ENCODE results near the gene GPR180. TPM values are rescaled to one million over a fixed set of nuclear protein-coding genes. Genes with fewer than 3 reads are reported as not detected.

GPR180 gene
- total RNA-seq, 1 experiment from 2014 or later, result 4.0 TPM

DNA sequence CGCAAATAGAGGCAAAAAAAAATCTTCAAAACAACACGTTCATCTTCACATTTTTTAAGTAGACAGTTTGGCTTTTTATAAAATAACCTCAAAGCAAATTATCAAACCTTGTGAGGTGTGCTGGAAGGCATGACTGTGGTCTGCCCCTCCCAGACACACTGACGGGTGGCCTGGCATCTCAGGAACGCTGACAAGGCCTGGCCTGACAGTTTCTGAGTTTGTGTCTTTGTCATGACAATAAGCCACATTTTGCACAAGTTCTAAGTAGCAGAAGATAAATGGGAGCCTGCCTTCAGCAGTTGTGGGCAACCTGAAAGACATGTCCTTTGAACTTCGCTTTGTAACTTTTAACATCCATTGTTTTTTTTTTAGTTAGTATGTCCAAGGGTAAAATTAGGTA lies 72.2 kb downstream of the GPR180 start:
- H3K9me2 ChIP-seq (ENCODE audit: insufficient read depth), result no peaks in the 10 kb centered on the region
- no peak overlapping the region for H3K27ac ChIP-seq
- H3K4me2 ChIP-seq, result no peak overlapping the region
- no peaks in the 10 kb centered on the region for H4K20me1 ChIP-seq (ENCODE audit: insufficient read depth)
- H3K27me3 ChIP-seq (ENCODE audit: insufficient read depth, low read depth), result peaks cover 38% of the 10 kb centered on the region
- no TSS peak for BruUV-seq (replicated peaks)
- no peaks in the 10 kb centered on the region for H3F3A ChIP-seq (ENCODE audit: insufficient read depth, low read depth)
- ChIA-PET CTCF (interaction anchor here (0.7 kb wide), 1 partner anchor 554 kb away, joined by 4 read pairs; no protein-coding TSS in a partner anchor), POLR2A (ENCODE audit: unreplicated experiment) (no interaction called here)
- DNase-seq, result no peak
- no peaks in the 10 kb centered on the region for H3K9me3 ChIP-seq (ENCODE audit: insufficient read depth, low read depth)
- intact Hi-C loops (cut with micrococcal nuclease; ENCODE audit: unreplicated experiment), result no loop called here
- no peaks in the 10 kb centered on the region for H3K36me3 ChIP-seq (ENCODE audit: low read depth)
- H3K4me1 ChIP-seq (replicated peaks; ENCODE audit: insufficient read depth), result no peaks in the 10 kb centered on the region
- H3K79me2 ChIP-seq (ENCODE audit: low read depth), result no peaks in the 10 kb centered on the region
- TF ChIP-seq, protein P1, sequence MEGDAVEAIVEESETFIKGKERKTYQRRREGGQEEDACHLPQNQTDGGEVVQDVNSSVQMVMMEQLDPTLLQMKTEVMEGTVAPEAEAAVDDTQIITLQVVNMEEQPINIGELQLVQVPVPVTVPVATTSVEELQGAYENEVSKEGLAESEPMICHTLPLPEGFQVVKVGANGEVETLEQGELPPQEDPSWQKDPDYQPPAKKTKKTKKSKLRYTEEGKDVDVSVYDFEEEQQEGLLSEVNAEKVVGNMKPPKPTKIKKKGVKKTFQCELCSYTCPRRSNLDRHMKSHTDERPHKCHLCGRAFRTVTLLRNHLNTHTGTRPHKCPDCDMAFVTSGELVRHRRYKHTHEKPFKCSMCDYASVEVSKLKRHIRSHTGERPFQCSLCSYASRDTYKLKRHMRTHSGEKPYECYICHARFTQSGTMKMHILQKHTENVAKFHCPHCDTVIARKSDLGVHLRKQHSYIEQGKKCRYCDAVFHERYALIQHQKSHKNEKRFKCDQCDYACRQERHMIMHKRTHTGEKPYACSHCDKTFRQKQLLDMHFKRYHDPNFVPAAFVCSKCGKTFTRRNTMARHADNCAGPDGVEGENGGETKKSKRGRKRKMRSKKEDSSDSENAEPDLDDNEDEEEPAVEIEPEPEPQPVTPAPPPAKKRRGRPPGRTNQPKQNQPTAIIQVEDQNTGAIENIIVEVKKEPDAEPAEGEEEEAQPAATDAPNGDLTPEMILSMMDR (conservative IDR thresholded peaks at IDR 0.05), result no peak
- TF ChIP-seq EZH2 (IDR thresholded peaks at IDR 0.05; ENCODE audit: low read depth), result no peak
- H3K4me3 ChIP-seq, result no peak overlapping the region
- no peak overlapping the region for H2AFZ ChIP-seq

GRCh38 chr13:94674609-94675348 lies 73.1 kb downstream of the GPR180 start:
- ChIA-PET CTCF (no interaction called here), POLR2A (ENCODE audit: unreplicated experiment) (no interaction called here)
- no peaks in the 10 kb centered on the region for H4K20me1 ChIP-seq (ENCODE audit: insufficient read depth)
- H2AFZ ChIP-seq, result no peak overlapping the region
- DNase-seq, result peak in 1 of 2 experiments; percentile 26
- no TSS peak for BruUV-seq (replicated peaks)
- H3K9me2 ChIP-seq (ENCODE audit: insufficient read depth), result no peaks in the 10 kb centered on the region
- H3F3A ChIP-seq (ENCODE audit: insufficient read depth, low read depth), result no peaks in the 10 kb centered on the region
- no peaks in the 10 kb centered on the region for H3K9me3 ChIP-seq (ENCODE audit: insufficient read depth, low read depth)
- peaks cover 41% of the 10 kb centered on the region for H3K27me3 ChIP-seq (ENCODE audit: insufficient read depth, low read depth)
- no peak overlapping the region for H3K4me2 ChIP-seq
- TF ChIP-seq EZH2 (IDR thresholded peaks at IDR 0.05; ENCODE audit: low read depth), result no peak
- TF ChIP-seq, protein P1 (conservative IDR thresholded peaks at IDR 0.05), result peak; percentile 80
- no peaks in the 10 kb centered on the region for H3K36me3 ChIP-seq (ENCODE audit: low read depth)
- no peak overlapping the region for H3K27ac ChIP-seq
- no peaks in the 10 kb centered on the region for H3K4me1 ChIP-seq (replicated peaks; ENCODE audit: insufficient read depth)
- H3K4me3 ChIP-seq, result no peak overlapping the region
- no peaks in the 10 kb centered on the region for H3K79me2 ChIP-seq (ENCODE audit: low read depth)
- intact Hi-C loops (cut with micrococcal nuclease; ENCODE audit: unreplicated experiment), result no loop called here

- intact Hi-C loops (cut with micrococcal nuclease; ENCODE audit: unreplicated experiment), result no loop called here
- Histone ChIP-seq H3F3A (ENCODE audit: insufficient read depth, low read depth) (no peaks in the 10 kb centered on the region), H3K9me2 (ENCODE audit: insufficient read depth) (no peaks in the 10 kb centered on the region), H3K36me3 (ENCODE audit: low read depth) (no peaks in the 10 kb centered on the region), H3K4me1 (replicated peaks; ENCODE audit: insufficient read depth) (no peaks in the 10 kb centered on the region), H3K27me3 (ENCODE audit: insufficient read depth, low read depth) (peaks cover 42% of the 10 kb centered on the region), H3K27ac (no peak overlapping the region), H3K4me3 (no peak overlapping the region), H3K4me2 (no peak overlapping the region), H3K9me3 (ENCODE audit: insufficient read depth, low read depth) (no peaks in the 10 kb centered on the region), H4K20me1 (ENCODE audit: insufficient read depth) (no peaks in the 10 kb centered on the region), H2AFZ (no peak overlapping the region), H3K79me2 (ENCODE audit: low read depth) (no peaks in the 10 kb centered on the region)
- POLR2A ChIA-PET (ENCODE audit: unreplicated experiment), result no interaction called here
- DNase-seq, result no peak
- CTCF ChIA-PET, result no interaction called here
- BruUV-seq (replicated peaks), result no TSS peak
- TF ChIP-seq, protein P1 (conservative IDR thresholded peaks at IDR 0.05), result no peak
- no peak for TF ChIP-seq EZH2 (IDR thresholded peaks at IDR 0.05; ENCODE audit: low read depth)
These were observed 76.1 kb downstream of the GPR180 start for GRCh38 chr13:94677799-94678198.

All from PC-9 (cell line).